ENCODE data around the gene CHRD.
A peak's percentile ranks its signal among the peaks of the same experiment; 100 is the strongest.

The CHRD gene

DNA sequence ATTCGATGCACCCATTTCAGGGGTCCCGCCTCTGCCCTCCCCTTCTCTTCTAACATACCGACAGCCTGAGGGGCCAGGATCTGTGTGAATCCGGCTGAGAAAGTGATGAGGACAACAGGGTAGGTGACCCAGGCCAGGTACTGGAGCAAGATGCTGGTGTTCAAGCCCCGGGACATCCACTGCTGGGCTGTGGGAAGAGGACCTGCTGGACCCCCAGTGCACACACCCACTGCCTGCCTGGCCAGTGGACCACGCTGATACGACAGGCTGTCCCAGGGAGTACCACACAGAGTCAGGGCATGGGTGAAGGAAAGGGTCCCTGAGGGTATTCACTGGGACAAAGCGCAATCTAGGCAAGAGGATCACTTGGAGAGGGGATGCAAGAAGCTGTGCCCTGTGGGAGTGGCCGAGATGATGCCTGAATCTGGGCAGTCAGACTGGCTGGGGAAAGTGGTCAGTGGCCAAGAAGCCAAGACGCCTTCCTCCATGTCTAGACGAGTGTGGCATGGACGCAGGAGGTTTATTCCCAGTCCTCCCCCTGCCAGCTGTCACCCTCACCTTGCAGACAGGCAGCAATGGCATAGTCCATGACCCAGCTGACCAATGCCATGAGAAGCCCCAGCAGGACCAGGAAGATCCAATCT lies 21.6 kb upstream of the CHRD start:
- Histone ChIP-seq H3K27me3 (ENCODE audit: insufficient read depth, low read length) (peaks cover 13% of the 10 kb centered on the region), H3K4me3 (ENCODE audit: low read length) (no peak overlapping the region), H3K9me3 (ENCODE audit: insufficient read depth, low read depth, low read length) (no peaks in the 10 kb centered on the region), H3K9ac (ENCODE audit: low read depth, low read length) (no peak overlapping the region), H3K27ac (ENCODE audit: low read length) (no peak overlapping the region), H3K36me3 (ENCODE audit: insufficient read depth, low read depth, low read length) (peaks cover 45% of the 10 kb centered on the region), H3K4me1 (ENCODE audit: insufficient read depth, low read length) (peaks cover 9% of the 10 kb centered on the region)

DNA sequence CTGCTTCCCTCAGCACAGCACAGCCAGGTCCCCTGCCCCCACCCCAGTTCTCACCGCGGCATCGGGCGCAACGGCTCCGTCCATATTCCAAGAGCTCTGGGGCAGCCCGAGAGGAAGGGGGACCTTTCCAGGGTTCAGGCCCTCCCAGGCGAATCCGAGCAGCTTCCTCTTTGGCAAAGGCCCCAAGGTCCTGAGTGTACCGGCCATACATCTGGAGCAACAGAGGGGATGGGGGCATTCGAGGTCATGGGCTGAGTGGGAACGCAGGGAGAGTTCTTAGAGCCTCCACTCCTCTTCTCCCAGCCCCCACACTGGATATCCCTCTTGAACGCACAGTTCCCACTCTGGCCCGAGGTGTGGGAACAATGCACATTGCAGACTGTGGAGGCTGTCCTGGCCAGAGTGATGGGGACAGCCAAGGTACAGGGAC lies 20.9 kb upstream of the CHRD start:
- H3K36me3 ChIP-seq (ENCODE audit: insufficient read depth, low read depth, low read length) = peaks cover 38% of the 10 kb centered on the region
- H3K9ac ChIP-seq (ENCODE audit: low read depth, low read length) = no peak overlapping the region
- no peak overlapping the region for H3K27ac ChIP-seq (ENCODE audit: low read length)
- H3K9me3 ChIP-seq (ENCODE audit: insufficient read depth, low read depth, low read length) = no peaks in the 10 kb centered on the region
- H3K4me3 ChIP-seq (ENCODE audit: low read length) = no peak overlapping the region
- H3K4me1 ChIP-seq (ENCODE audit: insufficient read depth, low read length) = peaks cover 10% of the 10 kb centered on the region
- H3K27me3 ChIP-seq (ENCODE audit: insufficient read depth, low read length) = peaks cover 13% of the 10 kb centered on the region

DNA sequence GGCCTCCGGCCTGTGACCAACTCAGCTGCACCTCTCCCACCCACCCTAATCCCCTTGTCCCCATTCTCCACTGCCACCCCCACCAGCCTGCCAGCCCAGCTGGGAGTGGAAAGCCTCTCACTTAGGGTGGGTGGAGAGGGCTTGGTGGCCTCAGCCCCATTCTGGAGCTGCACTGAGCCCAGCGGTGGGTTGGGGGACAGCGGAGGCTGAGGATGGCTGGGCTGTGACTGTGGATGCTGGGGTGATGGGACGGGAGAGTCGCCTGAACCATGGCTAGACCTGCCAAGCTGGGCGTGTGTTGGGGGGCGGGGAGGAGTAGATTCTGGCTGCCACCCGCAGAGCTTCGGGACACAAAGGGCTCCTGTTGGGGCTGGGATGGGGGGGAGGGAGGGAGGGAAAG lies 20.2 kb upstream of the CHRD start:
- Histone ChIP-seq H3K9ac (ENCODE audit: low read depth, low read length) (no peak overlapping the region), H3K36me3 (ENCODE audit: insufficient read depth, low read depth, low read length) (peaks cover 35% of the 10 kb centered on the region), H3K4me1 (ENCODE audit: insufficient read depth, low read length) (peaks cover 13% of the 10 kb centered on the region), H3K9me3 (ENCODE audit: insufficient read depth, low read depth, low read length) (no peaks in the 10 kb centered on the region), H3K27ac (ENCODE audit: low read length) (no peak overlapping the region), H3K27me3 (ENCODE audit: insufficient read depth, low read length) (peaks cover 13% of the 10 kb centered on the region), H3K4me3 (ENCODE audit: low read length) (no peak overlapping the region; the same call in 1 of the 2 replicates)

DNA sequence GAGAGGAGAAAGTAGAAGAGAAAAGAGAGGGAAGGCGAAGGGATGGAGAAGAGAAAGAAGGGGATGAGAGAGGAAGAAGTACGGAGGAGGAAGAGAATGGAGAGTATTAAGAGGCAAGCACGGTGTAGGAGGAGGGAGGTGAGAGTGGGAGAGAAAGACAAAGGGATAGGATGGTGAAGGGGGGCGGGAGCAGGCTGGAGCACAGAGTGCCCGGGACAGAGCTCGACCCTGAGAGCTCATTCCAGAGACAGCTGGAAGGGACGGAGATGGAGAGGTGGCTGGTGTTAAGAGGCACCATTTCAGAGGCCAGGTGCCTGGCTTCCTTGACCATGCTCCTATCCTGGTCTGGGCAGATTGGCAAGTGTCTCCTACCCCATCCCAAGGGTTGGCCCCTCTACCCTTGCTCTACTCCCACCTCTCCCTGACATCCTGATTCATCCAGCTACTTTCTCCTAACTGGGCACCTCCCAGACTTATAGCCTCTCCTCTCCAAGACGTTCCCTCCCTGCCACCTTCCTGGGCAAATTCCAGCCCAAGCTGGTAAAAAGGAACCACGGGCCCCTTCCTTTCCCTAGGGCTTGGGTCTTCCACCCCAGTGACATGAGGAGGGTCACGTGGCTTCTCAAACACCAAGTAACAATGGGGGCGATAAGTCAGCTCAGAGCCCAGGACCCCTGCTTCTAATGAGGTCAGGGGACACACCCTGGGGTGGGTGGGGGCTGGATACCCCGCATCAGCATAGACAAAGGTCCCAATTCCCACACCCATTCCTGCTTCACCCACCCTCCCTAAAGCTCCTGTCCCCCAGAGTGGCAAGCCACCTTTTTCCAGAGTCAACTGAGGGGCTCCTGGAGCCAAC lies 19.6 kb upstream of the CHRD start:
- Histone ChIP-seq H3K4me1 (ENCODE audit: insufficient read depth, low read length) (peaks cover 13% of the 10 kb centered on the region), H3K36me3 (ENCODE audit: insufficient read depth, low read depth, low read length) (peaks cover 35% of the 10 kb centered on the region), H3K9ac (ENCODE audit: low read depth, low read length) (peak overlapping the region; percentile 51; the same call in 1 of the 2 replicates), H3K4me3 (ENCODE audit: low read length) (peak overlapping the region; percentile 96), H3K9me3 (ENCODE audit: insufficient read depth, low read depth, low read length) (no peaks in the 10 kb centered on the region), H3K27me3 (ENCODE audit: insufficient read depth, low read length) (peaks cover 13% of the 10 kb centered on the region), H3K27ac (ENCODE audit: low read length) (no peak overlapping the region)

DNA sequence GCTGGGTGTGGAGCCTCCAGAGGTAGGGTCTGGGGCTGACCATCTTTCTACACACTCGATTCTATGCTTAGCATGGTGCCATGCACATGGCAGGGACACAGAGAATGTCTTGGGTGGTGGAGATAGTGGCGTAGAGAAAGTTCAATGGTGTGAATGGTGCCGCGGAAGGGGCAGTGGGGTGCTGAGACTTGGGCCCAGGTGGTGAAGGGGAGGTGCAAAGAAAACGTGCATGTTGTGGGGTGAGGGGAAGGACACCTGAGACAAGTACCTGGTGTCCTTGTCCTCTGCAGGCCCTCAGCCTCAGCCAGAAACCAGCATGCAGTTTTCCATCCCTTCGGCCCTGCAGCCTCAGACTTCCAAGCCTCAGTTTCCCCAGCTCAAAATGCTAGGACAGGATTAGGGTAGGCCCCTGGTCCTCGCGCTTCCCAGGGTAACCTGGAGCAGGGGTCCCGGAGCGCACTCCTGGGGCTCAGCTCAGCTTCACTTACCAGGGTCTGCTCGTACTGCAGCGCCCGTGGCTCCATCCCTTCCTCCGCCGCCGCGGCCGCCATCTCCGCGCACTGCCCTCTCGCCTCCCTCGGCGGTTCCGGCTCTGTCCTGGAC lies 18.8 kb upstream of the CHRD start:
- Histone ChIP-seq H3K4me1 (ENCODE audit: insufficient read depth, low read length) (peaks cover 13% of the 10 kb centered on the region), H3K27me3 (ENCODE audit: insufficient read depth, low read length) (peaks cover 13% of the 10 kb centered on the region), H3K4me3 (ENCODE audit: low read length) (peak overlapping the region; percentile 96), H3K36me3 (ENCODE audit: insufficient read depth, low read depth, low read length) (peaks cover 32% of the 10 kb centered on the region), H3K27ac (ENCODE audit: low read length) (no peak overlapping the region), H3K9me3 (ENCODE audit: insufficient read depth, low read depth, low read length) (no peaks in the 10 kb centered on the region), H3K9ac (ENCODE audit: low read depth, low read length) (peak overlapping the region; percentile 51)

DNA sequence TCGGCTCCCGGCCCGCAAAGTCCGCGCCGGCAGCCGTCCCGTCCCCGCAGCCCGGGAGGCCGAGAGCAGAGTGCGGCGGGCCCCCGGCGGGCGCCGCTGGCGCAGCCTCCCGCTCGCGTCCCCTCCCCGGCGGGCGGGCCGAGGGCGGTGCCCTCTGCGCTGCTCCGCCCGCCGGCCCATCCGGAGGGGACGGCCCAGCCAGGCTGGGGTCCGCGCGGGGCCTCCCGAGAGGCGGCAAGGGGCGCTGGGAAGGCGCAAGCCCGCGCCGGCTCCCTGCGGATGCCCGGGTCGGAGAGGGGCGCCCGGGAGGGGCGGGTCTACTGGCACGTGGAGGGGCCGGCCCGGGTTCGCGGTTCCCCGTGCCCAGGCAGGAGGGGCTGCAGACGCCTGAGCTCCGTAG lies 18.3 kb upstream of the CHRD start, which contains the start of the genes CLCN2 and POLR2H:
CLCN2 (minus strand) TSS at position 74 of the 400 bp plus-strand sequence. CDS start 126 bp downstream, outside the sequence.
POLR2H (plus strand) TSS at position 179 of the 400 bp plus-strand sequence. CDS start 1,783 bp downstream, outside the sequence.
- Histone ChIP-seq H3K36me3 (ENCODE audit: insufficient read depth, low read depth, low read length) (peaks cover 33% of the 10 kb centered on the region), H3K27me3 (ENCODE audit: insufficient read depth, low read length) (peaks cover 13% of the 10 kb centered on the region), H3K9ac (ENCODE audit: low read depth, low read length) (peak within 1 kb of the TSS; percentile 96), H3K9me3 (ENCODE audit: insufficient read depth, low read depth, low read length) (no peaks in the 10 kb centered on the region), H3K27ac (ENCODE audit: low read length) (no peak within 1 kb of the TSS), H3K4me1 (ENCODE audit: insufficient read depth, low read length) (peaks cover 13% of the 10 kb centered on the region), H3K4me3 (ENCODE audit: low read length) (peak within 1 kb of the TSS; percentile 96)

DNA sequence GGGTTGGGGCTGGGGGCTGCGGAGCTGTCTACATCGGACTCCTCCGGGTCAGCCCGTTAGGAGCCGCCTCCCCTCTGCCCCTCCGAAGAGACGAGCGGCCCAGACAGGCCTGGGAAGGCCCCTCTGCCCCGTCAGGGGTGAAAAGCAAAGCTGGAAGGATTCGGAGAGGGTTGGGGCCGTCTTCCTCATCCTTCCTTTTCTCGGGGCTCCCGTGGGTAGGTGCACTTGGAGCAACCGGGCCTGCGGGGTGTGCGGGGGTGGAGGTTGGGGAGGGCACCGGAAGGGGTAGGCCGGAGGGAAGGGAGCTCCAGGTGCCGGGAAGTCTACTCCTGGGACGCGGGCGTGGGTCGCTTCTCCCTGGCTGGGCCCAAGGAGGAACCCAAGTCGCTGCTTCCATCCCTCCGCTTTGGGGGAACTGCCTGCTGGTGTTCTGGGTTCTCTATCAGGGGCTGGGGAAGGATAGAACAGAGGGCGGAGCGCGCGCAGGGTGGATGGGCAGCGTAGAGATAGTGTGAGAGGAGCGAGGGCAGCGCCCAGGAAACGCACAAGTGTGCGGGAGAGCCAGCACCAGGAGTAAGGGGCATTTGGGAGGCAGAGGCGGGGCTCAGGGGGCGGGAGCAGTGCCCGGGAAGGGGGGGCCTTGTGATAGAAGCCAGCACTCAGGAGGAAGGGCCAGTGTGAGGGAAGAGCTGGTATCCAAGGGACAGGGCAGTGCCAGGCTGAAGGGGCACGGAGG lies 17.8 kb upstream of the CHRD start:
- H3K27me3 ChIP-seq (ENCODE audit: insufficient read depth, low read length) = peaks cover 13% of the 10 kb centered on the region
- H3K36me3 ChIP-seq (ENCODE audit: insufficient read depth, low read depth, low read length) = peaks cover 33% of the 10 kb centered on the region
- no peaks in the 10 kb centered on the region for H3K9me3 ChIP-seq (ENCODE audit: insufficient read depth, low read depth, low read length)
- peaks cover 13% of the 10 kb centered on the region for H3K4me1 ChIP-seq (ENCODE audit: insufficient read depth, low read length)
- H3K27ac ChIP-seq (ENCODE audit: low read length) = no peak overlapping the region
- H3K9ac ChIP-seq (ENCODE audit: low read depth, low read length) = peak overlapping the region; percentile 96; the same call in 1 of the 2 replicates
- H3K4me3 ChIP-seq (ENCODE audit: low read length) = peak overlapping the region; percentile 96

DNA sequence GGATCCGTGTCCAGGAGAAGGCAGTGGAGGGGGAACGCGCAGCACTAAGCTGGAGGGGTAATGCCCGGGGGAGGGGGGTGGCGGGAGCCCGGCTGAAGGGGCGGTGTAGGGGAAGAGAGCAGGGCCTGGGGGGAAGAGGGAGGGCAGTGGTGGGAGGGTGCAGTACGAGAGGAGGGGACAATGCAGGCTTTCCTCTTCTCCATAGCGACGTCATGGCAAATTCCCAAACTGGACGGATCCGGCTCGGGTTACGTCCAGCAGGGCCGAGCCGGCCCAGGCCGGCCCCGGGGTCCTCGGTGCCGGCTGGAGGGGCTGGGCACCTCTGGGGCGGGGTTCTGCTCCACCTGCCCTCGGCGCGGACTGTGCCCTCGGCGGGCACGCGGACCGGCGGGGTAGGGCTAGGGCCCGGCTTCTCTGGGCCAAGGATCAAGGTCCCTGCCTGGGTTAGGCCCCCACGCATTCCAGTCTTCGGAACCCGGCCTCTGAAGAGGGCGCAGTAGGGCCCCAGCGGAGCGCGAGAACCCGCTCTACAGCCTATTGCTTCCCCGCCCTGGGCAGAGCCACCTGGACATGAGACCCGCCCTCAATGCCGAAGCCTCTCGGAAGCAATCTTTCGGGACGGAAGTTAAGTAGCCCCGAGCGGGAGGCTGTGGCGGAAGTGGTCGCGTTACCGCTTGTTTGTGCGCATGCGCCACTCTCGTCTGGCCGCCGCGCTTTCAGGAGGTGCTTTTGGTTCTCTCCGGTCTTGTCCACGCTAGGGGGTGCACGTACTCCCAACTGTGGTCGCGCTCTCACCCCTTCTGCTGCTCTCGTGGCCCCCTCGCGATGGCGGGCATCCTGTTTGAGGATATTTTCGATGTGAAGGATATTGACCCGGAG lies 16.9 kb upstream of the CHRD start:
- Histone ChIP-seq H3K36me3 (ENCODE audit: insufficient read depth, low read depth, low read length) (peaks cover 36% of the 10 kb centered on the region), H3K4me1 (ENCODE audit: insufficient read depth, low read length) (peaks cover 13% of the 10 kb centered on the region), H3K9ac (ENCODE audit: low read depth, low read length) (peak overlapping the region; percentile 96), H3K4me3 (ENCODE audit: low read length) (peak overlapping the region; percentile 96), H3K9me3 (ENCODE audit: insufficient read depth, low read depth, low read length) (no peaks in the 10 kb centered on the region), H3K27ac (ENCODE audit: low read length) (peak overlapping the region; percentile 68), H3K27me3 (ENCODE audit: insufficient read depth, low read length) (peaks cover 13% of the 10 kb centered on the region)

GRCh38 chr3:184366619-184367289 lies 13.1 kb upstream of the CHRD start:
- Histone ChIP-seq H3K4me3 (ENCODE audit: low read length) (no peak overlapping the region), H3K27ac (ENCODE audit: low read length) (no peak overlapping the region), H3K36me3 (ENCODE audit: insufficient read depth, low read depth, low read length) (peaks cover 47% of the 10 kb centered on the region), H3K4me1 (ENCODE audit: insufficient read depth, low read length) (peaks cover 15% of the 10 kb centered on the region), H3K27me3 (ENCODE audit: insufficient read depth, low read length) (no peaks in the 10 kb centered on the region), H3K9ac (ENCODE audit: low read depth, low read length) (no peak overlapping the region), H3K9me3 (ENCODE audit: insufficient read depth, low read depth, low read length) (no peaks in the 10 kb centered on the region)

- Histone ChIP-seq H3K4me3 (ENCODE audit: low read length) (no peak overlapping the region), H3K9me3 (ENCODE audit: insufficient read depth, low read depth, low read length) (no peaks in the 10 kb centered on the region), H3K4me1 (ENCODE audit: insufficient read depth, low read length) (peaks cover 17% of the 10 kb centered on the region), H3K9ac (ENCODE audit: low read depth, low read length) (no peak overlapping the region), H3K27me3 (ENCODE audit: insufficient read depth, low read length) (no peaks in the 10 kb centered on the region), H3K27ac (ENCODE audit: low read length) (no peak overlapping the region), H3K36me3 (ENCODE audit: insufficient read depth, low read depth, low read length) (peaks cover 47% of the 10 kb centered on the region)
These were observed 11.7 kb upstream of the CHRD start for GRCh38 chr3:184368116-184368515.
